Activated gamma-delta T cell treated with Interleukin-2 at 50 U/mL for 16 hours (primary cell): ENCODE measurements around the gene DCLK2.

ENCODE experiments used
- DNase-seq: peaks from one replicate; pipeline ENCODE4 v3.0.0-alpha.2; 2020

Gene DCLK2

GRCh38 chr4:150248181-150248580 is 169.9 kb downstream of the DCLK2 start:
- DNase-seq, result no peak

- no peak for DNase-seq
Measured at GRCh38 chr4:150250293-150250997, 172.2 kb downstream of the DCLK2 start.

GRCh38 chr4:150250998-150251651 is 172.9 kb downstream of the DCLK2 start:
- no peak for DNase-seq

- DNase-seq, result no peak
Measured at GRCh38 chr4:150251752-150252190, 173.5 kb downstream of the DCLK2 start.

GRCh38 chr4:150252306-150252705 is 174.1 kb downstream of the DCLK2 start:
- no peak for DNase-seq

GRCh38 chr4:150252741-150253140 is 174.5 kb downstream of the DCLK2 start:
- no peak for DNase-seq

- no peak for DNase-seq
Measured at GRCh38 chr4:150253416-150253815, 175.2 kb downstream of the DCLK2 start.

GRCh38 chr4:150253965-150254630 is 175.9 kb downstream of the DCLK2 start:
- no peak for DNase-seq

GRCh38 chr4:150255610-150256224 is 177.5 kb downstream of the DCLK2 start:
- DNase-seq, result no peak

- no peak for DNase-seq
Measured at GRCh38 chr4:150256225-150256620, 178.0 kb downstream of the DCLK2 start.

- no peak for DNase-seq
Measured at GRCh38 chr4:150256841-150257730, 178.8 kb downstream of the DCLK2 start.

GRCh38 chr4:150258569-150258968 is 180.3 kb downstream of the DCLK2 start:
- no peak for DNase-seq

GRCh38 chr4:150259861-150260567 is 181.8 kb downstream of the DCLK2 start:
- no peak for DNase-seq

GRCh38 chr4:150261571-150261970 is 183.3 kb downstream of the DCLK2 start:
- DNase-seq, result no peak

- DNase-seq, result no peak
Measured at GRCh38 chr4:150262611-150263010, 184.4 kb downstream of the DCLK2 start.

GRCh38 chr4:150264595-150265161 is 186.4 kb downstream of the DCLK2 start:
- no peak for DNase-seq

GRCh38 chr4:150265806-150266205 is 187.6 kb downstream of the DCLK2 start:
- DNase-seq, result no peak

GRCh38 chr4:150268444-150268843 is 190.2 kb downstream of the DCLK2 start:
- DNase-seq, result no peak

- DNase-seq, result no peak
Measured at GRCh38 chr4:150278206-150278605, 200.0 kb downstream of the DCLK2 start.

GRCh38 chr4:150280081-150280895 is 202.0 kb downstream of the DCLK2 start:
- DNase-seq, result no peak

- no peak for DNase-seq
Measured at GRCh38 chr4:150280975-150281374, 202.7 kb downstream of the DCLK2 start.
